Putamen (tissue), 1 donor: Measurements from ENCODE around the gene AACS.
"Not testable (repeated sequence)": the region's sequence is repeated elsewhere in the genome, so short reads cannot be mapped to it uniquely, and the experiment has no call there.

Source experiments
- DNase-seq: peaks from one replicate; pipeline ENCODE4 v3.0.0-alpha.2; 2016; ENCODE audit warnings: low spot score

Gene AACS, protein sequence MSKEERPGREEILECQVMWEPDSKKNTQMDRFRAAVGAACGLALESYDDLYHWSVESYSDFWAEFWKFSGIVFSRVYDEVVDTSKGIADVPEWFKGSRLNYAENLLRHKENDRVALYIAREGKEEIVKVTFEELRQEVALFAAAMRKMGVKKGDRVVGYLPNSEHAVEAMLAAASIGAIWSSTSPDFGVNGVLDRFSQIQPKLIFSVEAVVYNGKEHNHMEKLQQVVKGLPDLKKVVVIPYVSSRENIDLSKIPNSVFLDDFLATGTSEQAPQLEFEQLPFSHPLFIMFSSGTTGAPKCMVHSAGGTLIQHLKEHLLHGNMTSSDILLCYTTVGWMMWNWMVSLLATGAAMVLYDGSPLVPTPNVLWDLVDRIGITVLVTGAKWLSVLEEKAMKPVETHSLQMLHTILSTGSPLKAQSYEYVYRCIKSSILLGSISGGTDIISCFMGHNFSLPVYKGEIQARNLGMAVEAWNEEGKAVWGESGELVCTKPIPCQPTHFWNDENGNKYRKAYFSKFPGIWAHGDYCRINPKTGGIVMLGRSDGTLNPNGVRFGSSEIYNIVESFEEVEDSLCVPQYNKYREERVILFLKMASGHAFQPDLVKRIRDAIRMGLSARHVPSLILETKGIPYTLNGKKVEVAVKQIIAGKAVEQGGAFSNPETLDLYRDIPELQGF

DNA sequence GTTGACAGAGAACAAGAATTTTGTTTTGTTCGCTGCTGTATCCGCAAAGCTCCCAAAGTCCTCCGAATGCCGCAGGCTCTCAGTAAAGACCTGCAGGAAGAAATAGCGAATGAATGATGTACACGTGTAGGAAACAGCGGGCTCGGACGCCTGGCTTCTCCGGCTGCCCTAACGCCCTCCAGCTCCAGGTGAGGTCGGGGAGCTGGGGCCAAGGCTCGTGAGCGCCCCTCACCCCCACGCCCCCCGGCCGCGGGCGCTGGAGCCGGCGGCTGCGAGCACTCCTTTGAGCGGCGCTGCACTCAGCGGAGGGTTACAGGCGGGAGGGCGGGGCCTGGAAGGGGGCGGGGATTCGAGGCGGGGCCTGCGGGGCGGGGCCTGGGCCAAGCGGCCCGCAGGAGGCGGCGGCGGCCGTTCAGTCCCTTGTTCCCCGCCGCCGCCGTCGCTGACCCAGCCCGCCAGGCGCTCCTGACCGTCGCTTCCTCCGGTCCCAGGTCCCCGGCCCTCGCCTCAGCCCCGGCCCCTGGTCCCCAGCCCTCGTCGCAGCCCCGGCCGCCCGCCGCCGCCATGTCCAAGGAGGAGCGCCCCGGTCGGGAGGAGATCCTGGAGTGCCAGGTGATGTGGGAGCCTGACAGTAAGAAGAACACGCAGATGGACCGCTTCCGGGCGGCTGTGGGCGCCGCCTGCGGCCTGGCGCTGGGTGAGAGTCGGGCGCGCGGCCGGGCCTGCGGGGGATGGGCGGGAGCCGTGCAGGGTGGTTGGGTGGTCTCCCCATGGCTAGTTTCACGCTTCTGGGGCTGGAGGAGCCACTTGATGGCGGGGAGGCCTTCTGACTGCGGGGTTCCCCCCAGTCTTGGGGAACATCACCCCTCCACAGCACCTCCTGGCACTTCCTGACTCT, at the start of gene AACS:
AACS (plus strand) TSS at position 415 of the 898 bp plus-strand sequence; CDS start at position 565, 150 bp downstream.
- DNase-seq: peak; percentile 79

DNA sequence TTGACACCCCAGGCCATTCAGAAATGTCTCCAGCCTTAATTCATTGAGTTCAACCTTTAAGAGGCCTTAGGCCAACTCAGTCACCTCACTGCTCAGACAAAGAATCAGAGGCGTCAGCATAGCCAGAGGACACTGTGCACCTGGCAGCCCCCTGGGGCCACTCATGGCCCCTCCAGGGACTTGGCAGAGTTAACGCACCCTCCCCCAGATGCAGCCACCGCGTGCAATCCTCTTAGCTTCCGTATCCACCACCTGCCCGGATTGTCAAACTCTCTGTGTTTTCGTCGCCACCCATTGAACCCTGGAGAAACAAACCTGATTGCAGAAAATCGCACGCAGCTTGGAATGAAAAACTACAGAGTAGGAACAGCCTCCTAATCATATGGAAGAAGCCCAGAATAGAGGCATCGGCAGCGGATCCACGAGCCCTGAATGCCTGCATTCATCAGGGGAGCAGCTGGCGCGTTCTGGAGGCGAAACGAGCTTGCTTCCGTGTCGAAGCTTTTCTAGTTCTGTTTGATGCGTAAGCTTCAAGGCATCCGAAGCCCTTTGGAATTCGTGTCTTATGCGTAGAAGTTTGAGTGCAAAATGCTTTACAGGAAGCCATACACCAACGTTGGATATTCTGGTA, 49.4 kb upstream of the AACS start:
- DNase-seq: peak; percentile 58

- DNase-seq: no peak
These were observed 47.4 kb upstream of the AACS start for GRCh38 chr12:125017801-125018200.

DNA sequence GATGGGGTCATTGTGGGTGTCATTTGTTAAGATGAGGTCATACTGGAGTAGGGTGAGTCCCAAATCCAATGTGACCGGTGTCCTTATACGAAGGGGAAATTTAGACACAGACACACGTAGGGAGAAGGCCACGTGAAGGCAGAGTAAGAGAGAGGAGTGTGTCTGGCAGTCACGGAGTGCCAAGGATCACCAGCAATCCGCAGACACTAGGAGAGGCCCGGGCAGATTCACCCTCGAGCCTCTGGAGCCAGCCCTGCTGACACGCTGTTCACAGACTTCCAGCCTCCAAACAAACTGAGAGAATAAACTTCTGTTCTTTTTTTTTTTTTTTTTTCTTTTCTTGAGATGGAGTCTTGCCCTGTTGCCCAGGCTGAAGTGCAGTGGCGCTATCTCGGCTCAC, 46.9 kb upstream of the AACS start:
- no peak for DNase-seq

DNA sequence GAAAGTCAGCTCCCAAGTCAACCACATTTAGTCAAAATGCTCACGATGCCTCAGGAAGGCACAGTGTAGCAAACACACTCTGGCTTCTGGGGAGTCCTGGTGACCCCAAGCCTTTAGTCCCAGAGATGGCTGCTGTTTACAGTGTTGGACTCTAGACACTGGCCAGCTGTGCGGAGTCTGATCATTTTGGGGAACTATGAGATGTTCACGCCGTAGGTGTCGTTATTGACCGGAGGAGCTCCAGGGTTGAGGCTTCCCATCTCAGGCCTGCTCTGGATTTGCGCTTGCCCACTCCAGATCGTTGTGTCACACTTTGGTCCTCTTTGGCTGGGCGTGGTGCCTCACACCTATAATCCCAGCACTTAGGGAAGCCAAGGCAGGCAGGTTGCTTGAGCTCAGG, 44.1 kb upstream of the AACS start:
- DNase-seq: no peak

- no peak for DNase-seq
These were observed 43.5 kb upstream of the AACS start for GRCh38 chr12:125021771-125022170.

DNA sequence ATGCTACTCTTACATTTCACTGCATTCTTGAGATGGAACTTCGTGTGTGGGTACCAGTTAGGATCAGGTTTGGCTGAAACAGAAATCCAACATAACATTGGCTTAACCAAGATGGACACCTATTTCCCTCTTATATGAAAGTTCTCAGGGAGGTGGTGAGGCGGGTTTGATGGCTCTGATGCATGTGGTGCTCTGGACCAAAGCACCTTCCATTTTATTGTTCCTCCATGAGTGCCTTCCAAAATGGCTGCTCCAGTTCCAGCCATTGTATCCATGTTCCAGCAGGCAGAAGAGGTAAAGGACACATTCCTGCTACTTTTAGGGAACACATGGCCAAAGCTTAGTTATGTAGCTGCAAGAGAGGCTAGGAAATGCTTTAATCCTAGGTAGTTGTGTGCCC, 42.2 kb upstream of the AACS start:
- DNase-seq: no peak

GRCh38 chr12:125024949-125025563, 40.2 kb upstream of the AACS start:
- DNase-seq: no peak

DNA sequence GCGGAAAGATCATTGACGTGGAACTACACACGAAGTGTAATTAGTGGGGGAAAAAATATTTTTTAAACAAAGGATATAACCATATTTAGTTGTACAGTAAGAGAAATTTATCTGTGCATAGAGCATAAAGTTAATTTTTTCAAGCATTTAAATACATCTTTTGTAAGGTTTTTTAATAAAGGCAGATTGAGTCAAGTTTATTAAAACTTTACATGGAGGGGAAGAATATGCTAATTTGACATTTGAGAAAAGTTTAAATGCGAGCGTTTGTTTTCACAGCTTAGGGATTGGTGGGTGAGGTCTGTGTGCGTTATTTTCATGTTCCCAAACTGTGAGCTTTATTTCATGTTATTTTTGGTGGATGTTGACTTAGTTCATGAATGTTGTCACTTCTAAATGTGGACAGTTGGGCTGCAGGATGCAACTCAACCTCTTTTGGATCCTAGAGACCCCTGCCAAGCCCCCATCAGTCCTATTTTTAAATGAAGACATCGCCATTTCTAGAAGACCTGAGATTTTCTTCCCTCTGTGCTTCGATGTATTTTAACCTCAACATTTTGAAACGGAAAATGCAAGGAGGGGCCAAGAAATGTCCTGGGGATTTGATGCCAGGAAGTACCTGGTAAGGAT, 39.5 kb upstream of the AACS start:
- no peak for DNase-seq

GRCh38 chr12:125028106-125028505, 37.1 kb upstream of the AACS start:
- DNase-seq: no peak

GRCh38 chr12:125029761-125030358, 35.4 kb upstream of the AACS start:
- DNase-seq: no peak

GRCh38 chr12:125031471-125031870, 33.8 kb upstream of the AACS start:
- not testable (repeated sequence) for DNase-seq

GRCh38 chr12:125032466-125033152, 32.6 kb upstream of the AACS start:
- DNase-seq: no peak

- DNase-seq: no peak
These were observed 31.9 kb upstream of the AACS start for GRCh38 chr12:125033288-125033687.

DNA sequence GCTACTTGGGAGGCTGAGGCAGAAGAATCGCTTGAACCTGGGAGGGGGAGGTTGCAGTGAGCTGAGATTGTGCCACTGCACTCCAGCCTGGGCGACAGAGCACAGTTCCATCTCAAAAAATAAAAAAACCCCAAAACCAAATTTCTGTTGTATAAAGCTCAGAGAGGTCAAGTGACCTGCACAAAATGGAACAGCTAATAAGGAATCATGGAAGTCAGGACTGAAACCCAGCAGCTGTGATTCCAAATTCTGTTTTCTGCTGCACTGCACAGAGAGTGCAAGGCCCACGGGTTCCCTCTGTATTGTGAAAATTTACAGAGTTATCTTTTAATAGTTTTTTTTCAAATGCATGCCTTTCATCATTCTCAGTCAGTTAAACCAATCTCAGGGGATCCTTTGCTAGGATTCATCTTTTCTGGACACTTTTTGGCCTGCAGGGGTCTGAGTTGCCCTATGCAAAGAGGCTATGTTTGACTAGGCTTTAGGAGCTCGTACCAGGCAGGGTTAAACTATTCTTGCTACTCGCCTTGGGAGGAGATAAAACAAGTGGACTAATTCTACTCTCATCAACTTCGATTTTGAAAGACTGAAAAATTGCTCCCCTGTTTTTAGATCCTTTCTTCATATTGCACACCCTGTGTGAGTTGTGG, 26.1 kb upstream of the AACS start:
- no peak for DNase-seq

GRCh38 chr12:125049093-125049458, 16.2 kb upstream of the AACS start:
- no peak for DNase-seq

DNA sequence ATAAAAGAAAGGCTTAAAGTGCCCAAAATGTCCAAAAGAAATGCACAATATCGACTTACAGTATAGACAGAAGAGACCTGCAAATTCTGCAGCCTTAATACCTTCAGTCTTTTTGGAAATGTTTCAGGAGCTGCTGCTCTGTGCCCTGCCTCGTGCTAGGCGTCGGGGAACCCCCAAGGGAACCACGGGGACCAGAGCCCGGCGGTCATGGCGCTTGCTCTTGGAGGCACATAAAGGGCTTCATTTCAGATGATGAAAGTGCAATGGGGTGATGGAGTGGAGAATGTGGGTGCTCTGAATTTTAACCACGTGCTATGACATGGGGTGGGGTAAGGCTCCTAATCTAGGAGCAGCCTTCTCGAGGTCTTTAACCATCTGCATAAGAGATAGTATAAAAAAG, 14.8 kb upstream of the AACS start:
- no peak for DNase-seq

DNA sequence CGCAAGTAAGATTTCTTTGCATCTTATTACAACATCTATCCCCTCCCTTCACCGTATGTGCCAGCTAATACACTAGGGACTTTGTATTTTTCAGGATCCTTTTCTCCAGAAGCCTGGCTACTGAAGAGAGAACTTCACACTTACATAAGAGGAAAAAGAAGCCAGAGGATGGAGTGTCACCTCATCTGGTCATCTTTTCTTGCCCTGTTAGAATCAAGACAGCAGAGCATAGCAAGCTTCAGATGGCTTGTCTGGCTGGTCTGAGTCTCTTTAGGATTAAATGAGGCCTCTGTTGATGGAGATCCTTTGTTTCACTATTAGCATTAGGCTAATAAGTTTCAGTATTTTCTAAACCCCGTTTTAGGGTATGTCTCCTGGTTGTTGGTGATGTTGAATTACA, 14.4 kb upstream of the AACS start:
- no peak for DNase-seq

- DNase-seq: no peak
These were observed 11.4 kb upstream of the AACS start for GRCh38 chr12:125053821-125054220.

- DNase-seq: no peak
These were observed 9.6 kb upstream of the AACS start for GRCh38 chr12:125055591-125055990.
